Ovary (tissue), 3 donors: ENCODE data around the gene KCNG2.

Experiments used
- CTCF ChIP-seq, 3 donors: fragments of 450-650 bp in 2 of 3; fragments of 200-600 bp in 1 of 3; IDR thresholded peaks; one replicate each; pipeline versions ENCODE4 v1.5.1 to v1.8.0; 2016 to 2022; ENCODE audit warnings: antibody characterized with exemption in 3 of 3, mild to moderate bottlenecking in 1 of 3
- EP300 ChIP-seq: sonication (generic); formaldehyde crosslinking; IDR thresholded peaks from one replicate; pipeline ENCODE4 v1.6.1; 2017; ENCODE audit warnings: antibody characterized with exemption
- donor health status: DM: no; HTN: no; CAD: no.

- TF ChIP-seq CTCF (IDR thresholded peaks at IDR 0.05) (no peak), EP300 (no peak)
These were observed 100.3 kb downstream of the KCNG2 start for GRCh38 chr18:79897940-79898625.
